Neural cell (in vitro differentiated cells): ENCODE measurements around the gene KLHL34. TPM values are rescaled to one million over a fixed set of nuclear protein-coding genes. Genes with fewer than 3 reads are reported as not detected.

ENCODE experiments used
- H2AFZ ChIP-seq: fragments of 200-600, 300-800 bp; sonication (generic), shearing (Covaris generic); 2 replicates; pipeline ENCODE4 v1.6.0; 2014; ENCODE audit warnings: low read depth, mild to moderate bottlenecking, antibody characterized with exemption, low read length, moderate library complexity
- H3F3A ChIP-seq: fragments of 200-600 bp; shearing (Covaris generic); 2 replicates; pipeline ENCODE4 v1.6.1; 2016; ENCODE audit warnings: mild to moderate bottlenecking, moderate library complexity, mixed read lengths, antibody characterized with exemption, low read length; ENCODE audit not compliant: insufficient read depth, poor library complexity, severe bottlenecking
- H3K27ac ChIP-seq: fragments of 200-600, 300-800 bp; sonication (generic), shearing (Covaris generic); 2 replicates; pipeline ENCODE4 v1.5.1; 2014; ENCODE audit warnings: mild to moderate bottlenecking, low read length, moderate library complexity
- H3K27me3 ChIP-seq: fragments of 300-800, 200-600 bp; sonication (generic), shearing (Covaris generic); 2 replicates; pipeline ENCODE4 v1.6.0; 2014; ENCODE audit warnings: mild to moderate bottlenecking, low read depth, low read length, moderate library complexity; ENCODE audit not compliant: insufficient read depth
- H3K36me3 ChIP-seq: fragments of 300-800, 200-600 bp; sonication (generic), shearing (Covaris generic); 2 replicates; pipeline ENCODE4 v1.5.1; 2014; ENCODE audit warnings: mild to moderate bottlenecking, antibody characterized with exemption, low read length, moderate library complexity; ENCODE audit not compliant: insufficient read depth
- H3K4me2 ChIP-seq: fragments of 300-800, 200-600 bp; sonication (generic), shearing (Covaris generic); 2 replicates; pipeline ENCODE4 v1.6.0; 2014; ENCODE audit warnings: mild to moderate bottlenecking, low read length
- H3K4me3 ChIP-seq: fragments of 300-800, 200-600 bp; sonication (generic), shearing (Covaris generic); 2 replicates; pipeline ENCODE4 v1.5.1; 2014; ENCODE audit warnings: mild to moderate bottlenecking, low read length, moderate library complexity
- H3K79me2 ChIP-seq: fragments of 200-600 bp; shearing (Covaris generic); replicated peaks from 2 replicates; pipeline ENCODE4 v1.6.0; 2014; ENCODE audit warnings: mild to moderate bottlenecking, low read length, moderate library complexity; ENCODE audit not compliant: insufficient read depth
- H3K9ac ChIP-seq: fragments of 300-800, 200-600 bp; sonication (generic), shearing (Covaris generic); 2 replicates; pipeline ENCODE4 v1.6.1; 2016; ENCODE audit warnings: mild to moderate bottlenecking, low read length, mixed read lengths
- H3K9me2 ChIP-seq: fragments of 200-600 bp; shearing (Covaris generic); 2 replicates; pipeline ENCODE4 v1.6.1; 2016; ENCODE audit warnings: mild to moderate bottlenecking, low read length, mixed read lengths; ENCODE audit not compliant: insufficient read depth
- H3K9me3 ChIP-seq: fragments of 200-600, 300-800 bp; sonication (generic), shearing (Covaris generic); 2 replicates; pipeline ENCODE4 v1.6.1; 2016; ENCODE audit warnings: mild to moderate bottlenecking, mixed run types, low read length, moderate library complexity, mixed read lengths
- H4K20me1 ChIP-seq: fragments of 200-600 bp; shearing (Covaris generic); 2 replicates; pipeline ENCODE4 v1.6.1; 2016; ENCODE audit warnings: mild to moderate bottlenecking, mixed run types; ENCODE audit not compliant: insufficient read depth
- EP300 ChIP-seq: fragments of 450-650 bp; conservative IDR thresholded peaks from 2 replicates; pipeline ENCODE4 v1.6.1; 2014; ENCODE audit warnings: antibody characterized with exemption, mild to moderate bottlenecking, moderate library complexity; ENCODE audit not compliant: poor library complexity, severe bottlenecking
- EZH2 ChIP-seq: fragments of 200-600, 300-800 bp; shearing (Covaris generic), sonication (generic); IDR thresholded peaks from 2 replicates; pipeline ENCODE4 v1.6.1; 2014; ENCODE audit warnings: antibody characterized with exemption, low read length, borderline replicate concordance, mild to moderate bottlenecking; ENCODE audit not compliant: insufficient read depth, poor library complexity, severe bottlenecking
- MXI1 ChIP-seq: fragments of 450-650 bp; conservative IDR thresholded peaks from 2 replicates; pipeline ENCODE4 v1.6.1; 2014; ENCODE audit warnings: antibody characterized with exemption, mild to moderate bottlenecking; ENCODE audit not compliant: poor library complexity, severe bottlenecking
- POLR2AphosphoS5 ChIP-seq: IDR thresholded peaks from 2 replicates; pipeline ENCODE4 v1.6.1; 2012
- RAD21 ChIP-seq: fragments of 450-650 bp; conservative IDR thresholded peaks from 2 replicates; pipeline ENCODE4 v1.6.1; 2014; ENCODE audit warnings: antibody characterized with exemption, mild to moderate bottlenecking, moderate library complexity
- SMC3 ChIP-seq: fragments of 450-650 bp; conservative IDR thresholded peaks from 2 replicates; pipeline ENCODE4 v1.6.1; 2014; ENCODE audit warnings: antibody characterized with exemption, mild to moderate bottlenecking, moderate library complexity; ENCODE audit not compliant: poor library complexity
- TAF1 ChIP-seq: IDR thresholded peaks from 2 replicates; pipeline ENCODE4 v1.6.1; 2012; ENCODE audit warnings: low read depth
- polyA plus RNA-seq: library from polyadenylated mRNA; depleted of rRNA; stranded (reverse); fragments of >200 nt; gene quantifications from 2 replicates; pipeline ENCODE4 v1.2.3, GENCODE V29; 2014
- TF ChIP-seq, protein P1 (sequence below): IDR thresholded peaks from 2 replicates; pipeline ENCODE4 v1.6.1; 2012; ENCODE audit warnings: borderline replicate concordance
- TF ChIP-seq, protein P2 (sequence below): fragments of 450-650 bp; IDR thresholded peaks from 2 replicates; pipeline ENCODE4 v1.5.1; 2014; ENCODE audit warnings: antibody characterized with exemption, mild to moderate bottlenecking, moderate library complexity; ENCODE audit not compliant: poor library complexity, severe bottlenecking

Gene KLHL34
- polyA plus RNA-seq, 1 donor from 2014 or later = not detected

DNA sequence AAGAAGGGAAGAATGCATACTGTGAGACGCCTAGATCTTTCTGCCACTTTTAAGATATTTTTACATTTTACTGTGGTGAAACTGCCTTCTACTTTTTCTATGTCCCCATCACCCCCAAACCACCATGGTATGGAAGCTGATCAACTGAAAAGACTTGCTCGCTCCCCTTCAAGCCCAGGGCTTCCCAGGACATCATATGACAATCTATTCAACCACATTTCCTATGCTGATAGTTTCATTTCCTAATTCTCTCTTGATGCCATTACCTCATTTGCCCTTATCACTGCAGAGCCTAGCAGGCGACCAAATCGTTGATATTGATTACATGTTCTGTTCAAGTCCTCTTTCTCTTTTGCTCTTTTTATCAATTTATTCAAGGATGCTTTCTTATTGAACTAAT, 40.1 kb upstream of the KLHL34 start:
- Histone ChIP-seq H3F3A (no peaks in the 10 kb centered on the region), H3K4me3 (no peak overlapping the region), H3K9me3 (no peaks in the 10 kb centered on the region), H3K9ac (no peak overlapping the region), H3K27ac (no peak overlapping the region), H3K36me3 (no peaks in the 10 kb centered on the region), H3K27me3 (no peaks in the 10 kb centered on the region), H3K9me2 (no peaks in the 10 kb centered on the region), H3K4me2 (no peak overlapping the region), H2AFZ (no peak overlapping the region), H3K79me2 (no peaks in the 10 kb centered on the region), H4K20me1 (no peaks in the 10 kb centered on the region)
- TF ChIP-seq POLR2AphosphoS5 (no peak), MXI1 (no peak), EZH2 (no peak), TAF1 (no peak), RAD21 (no peak), SMC3 (no peak), EP300 (no peak)
- TF ChIP-seq, protein P1, sequence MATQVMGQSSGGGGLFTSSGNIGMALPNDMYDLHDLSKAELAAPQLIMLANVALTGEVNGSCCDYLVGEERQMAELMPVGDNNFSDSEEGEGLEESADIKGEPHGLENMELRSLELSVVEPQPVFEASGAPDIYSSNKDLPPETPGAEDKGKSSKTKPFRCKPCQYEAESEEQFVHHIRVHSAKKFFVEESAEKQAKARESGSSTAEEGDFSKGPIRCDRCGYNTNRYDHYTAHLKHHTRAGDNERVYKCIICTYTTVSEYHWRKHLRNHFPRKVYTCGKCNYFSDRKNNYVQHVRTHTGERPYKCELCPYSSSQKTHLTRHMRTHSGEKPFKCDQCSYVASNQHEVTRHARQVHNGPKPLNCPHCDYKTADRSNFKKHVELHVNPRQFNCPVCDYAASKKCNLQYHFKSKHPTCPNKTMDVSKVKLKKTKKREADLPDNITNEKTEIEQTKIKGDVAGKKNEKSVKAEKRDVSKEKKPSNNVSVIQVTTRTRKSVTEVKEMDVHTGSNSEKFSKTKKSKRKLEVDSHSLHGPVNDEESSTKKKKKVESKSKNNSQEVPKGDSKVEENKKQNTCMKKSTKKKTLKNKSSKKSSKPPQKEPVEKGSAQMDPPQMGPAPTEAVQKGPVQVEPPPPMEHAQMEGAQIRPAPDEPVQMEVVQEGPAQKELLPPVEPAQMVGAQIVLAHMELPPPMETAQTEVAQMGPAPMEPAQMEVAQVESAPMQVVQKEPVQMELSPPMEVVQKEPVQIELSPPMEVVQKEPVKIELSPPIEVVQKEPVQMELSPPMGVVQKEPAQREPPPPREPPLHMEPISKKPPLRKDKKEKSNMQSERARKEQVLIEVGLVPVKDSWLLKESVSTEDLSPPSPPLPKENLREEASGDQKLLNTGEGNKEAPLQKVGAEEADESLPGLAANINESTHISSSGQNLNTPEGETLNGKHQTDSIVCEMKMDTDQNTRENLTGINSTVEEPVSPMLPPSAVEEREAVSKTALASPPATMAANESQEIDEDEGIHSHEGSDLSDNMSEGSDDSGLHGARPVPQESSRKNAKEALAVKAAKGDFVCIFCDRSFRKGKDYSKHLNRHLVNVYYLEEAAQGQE = no peak
- TF ChIP-seq, protein P2, sequence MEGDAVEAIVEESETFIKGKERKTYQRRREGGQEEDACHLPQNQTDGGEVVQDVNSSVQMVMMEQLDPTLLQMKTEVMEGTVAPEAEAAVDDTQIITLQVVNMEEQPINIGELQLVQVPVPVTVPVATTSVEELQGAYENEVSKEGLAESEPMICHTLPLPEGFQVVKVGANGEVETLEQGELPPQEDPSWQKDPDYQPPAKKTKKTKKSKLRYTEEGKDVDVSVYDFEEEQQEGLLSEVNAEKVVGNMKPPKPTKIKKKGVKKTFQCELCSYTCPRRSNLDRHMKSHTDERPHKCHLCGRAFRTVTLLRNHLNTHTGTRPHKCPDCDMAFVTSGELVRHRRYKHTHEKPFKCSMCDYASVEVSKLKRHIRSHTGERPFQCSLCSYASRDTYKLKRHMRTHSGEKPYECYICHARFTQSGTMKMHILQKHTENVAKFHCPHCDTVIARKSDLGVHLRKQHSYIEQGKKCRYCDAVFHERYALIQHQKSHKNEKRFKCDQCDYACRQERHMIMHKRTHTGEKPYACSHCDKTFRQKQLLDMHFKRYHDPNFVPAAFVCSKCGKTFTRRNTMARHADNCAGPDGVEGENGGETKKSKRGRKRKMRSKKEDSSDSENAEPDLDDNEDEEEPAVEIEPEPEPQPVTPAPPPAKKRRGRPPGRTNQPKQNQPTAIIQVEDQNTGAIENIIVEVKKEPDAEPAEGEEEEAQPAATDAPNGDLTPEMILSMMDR = no peak

DNA sequence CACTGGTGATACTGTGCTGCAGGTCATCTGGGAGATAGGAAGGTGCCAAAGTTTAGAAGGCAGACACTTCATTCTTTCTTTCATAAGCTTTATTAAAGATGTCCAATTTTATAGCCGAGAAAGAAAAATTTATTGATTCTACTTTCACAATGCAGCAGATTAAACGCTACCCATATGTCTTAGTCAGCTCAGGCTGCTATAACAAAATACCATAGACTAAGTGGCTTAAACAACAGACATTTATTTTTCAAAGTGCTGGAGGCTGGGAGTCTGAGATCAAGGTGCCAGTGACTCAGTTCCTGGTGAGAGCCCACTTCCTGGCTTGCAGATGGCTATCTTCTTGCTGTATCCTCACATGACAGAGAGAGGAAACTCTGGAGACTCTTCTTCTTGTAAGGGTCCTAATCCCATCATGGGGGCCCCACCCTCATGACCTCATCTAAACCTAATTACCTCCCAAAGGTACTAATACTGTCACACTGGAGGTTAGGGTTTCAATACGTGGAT, 33.4 kb upstream of the KLHL34 start:
- no peaks in the 10 kb centered on the region for H3K27me3 ChIP-seq
- H3K9me2 ChIP-seq = no peaks in the 10 kb centered on the region
- H3K27ac ChIP-seq = no peak overlapping the region
- no peak overlapping the region for H2AFZ ChIP-seq
- no peak overlapping the region for H3K4me3 ChIP-seq
- H4K20me1 ChIP-seq = no peaks in the 10 kb centered on the region
- no peaks in the 10 kb centered on the region for H3F3A ChIP-seq
- no peaks in the 10 kb centered on the region for H3K36me3 ChIP-seq
- H3K79me2 ChIP-seq = no peaks in the 10 kb centered on the region
- TF ChIP-seq RAD21 (no peak), SMC3 (no peak), TAF1 (no peak), MXI1 (no peak), POLR2AphosphoS5 (no peak), EP300 (no peak), EZH2 (no peak)
- TF ChIP-seq, protein P2 = no peak
- TF ChIP-seq, protein P1 = no peak
- no peak overlapping the region for H3K4me2 ChIP-seq
- no peaks in the 10 kb centered on the region for H3K9me3 ChIP-seq
- H3K9ac ChIP-seq = no peak overlapping the region
